HepG2 (cell line): ENCODE measurements around the gene GPR162. TPM values are rescaled to one million over a fixed set of nuclear protein-coding genes. Genes with fewer than 3 reads are reported as not detected.

Experiments used
- ISL2 ChIP-seq: sonication (generic); formaldehyde crosslinking; IDR thresholded peaks from 2 replicates; pipeline ENCODE4 v1.5.0; 2020; ENCODE audit warnings: missing genetic modification reagents
- NCOA2 ChIP-seq: sonication (generic); formaldehyde crosslinking; IDR thresholded peaks from 2 replicates; pipeline ENCODE4 v1.8.0; 2022; ENCODE audit warnings: inconsistent platforms
- NFIB ChIP-seq: sonication (generic); formaldehyde crosslinking; IDR thresholded peaks from 2 replicates; pipeline ENCODE4 v1.9.0; 2021; ENCODE audit warnings: missing genetic modification reagents, mild to moderate bottlenecking, borderline replicate concordance
- RCOR2 ChIP-seq: IDR thresholded peaks from 2 replicates; pipeline ENCODE4 v1.6.1; 2016; ENCODE audit warnings: missing biosample characterization, missing genetic modification reagents
- SOX13 ChIP-seq, 3 experiments: fragments of 450-650 bp in 1 of 3; sonication (generic) in 1 of 3; formaldehyde crosslinking in 1 of 3; IDR thresholded peaks in 2 of 3; conservative IDR thresholded peaks in 1 of 3; 2 replicates each; pipeline versions ENCODE4 v1.5.0 to v1.6.1; 2016 to 2020; ENCODE audit warnings: antibody characterized with exemption in 1 of 3, mild to moderate bottlenecking in 1 of 3, missing compliant biosample characterization in 1 of 3, missing genetic modification reagents in 1 of 3, moderate library complexity in 1 of 3
- ZKSCAN8 ChIP-seq: IDR thresholded peaks from 2 replicates; pipeline ENCODE4 v1.6.1; 2016; ENCODE audit warnings: borderline replicate concordance, missing genetic modification reagents, missing compliant biosample characterization
- ZNF17 ChIP-seq: sonication (generic); formaldehyde crosslinking; IDR thresholded peaks from 2 replicates; pipeline ENCODE4 v1.5.0; 2020; ENCODE audit warnings: mild to moderate bottlenecking, missing genetic modification reagents
- ZNF746 ChIP-seq: sonication (generic); formaldehyde crosslinking; IDR thresholded peaks from 2 replicates; pipeline ENCODE4 v1.8.0; 2022; ENCODE audit warnings: mild to moderate bottlenecking, missing genetic modification reagents
- ZSCAN9 ChIP-seq: IDR thresholded peaks from 2 replicates; pipeline ENCODE4 v1.6.1; 2016; ENCODE audit warnings: borderline replicate concordance
- polyA plus RNA-seq, 8 experiments: library from polyadenylated mRNA; depleted of rRNA in 3 of 8; stranded (reverse) in 7 of 8; unstranded in 1 of 8; fragments of >200 nt; fragmentation: Illumina TruSeq in 4 of 8; extraction: Trizol in 4 of 8; gene quantifications; 2 replicates each; pipeline versions ENCODE4 v1.2.1 to v1.2.3, GENCODE V29; 2011 to 2016; ENCODE audit warnings: low read depth in 4 of 8, missing spikeins in 1 of 8, mixed read lengths in 1 of 8; ENCODE audit not compliant: insufficient read depth in 1 of 8
- total RNA-seq, 5 experiments: library from RNA; depleted of rRNA; stranded (reverse); fragments of >200 nt; fragmentation: Illumina TruSeq; extraction: Trizol; gene quantifications; 2 replicates each; pipeline ENCODE4 v1.2.3, GENCODE V29; 2016; ENCODE audit warnings: low read depth in 1 of 5
- TF ChIP-seq, protein P1 (sequence below): sonication (generic); formaldehyde crosslinking; conservative IDR thresholded peaks from 2 replicates; pipeline ENCODE4 v1.4.0; 2020; ENCODE audit warnings: mild to moderate bottlenecking, missing genetic modification reagents, moderate library complexity
- TF ChIP-seq, protein P2 (sequence below): sonication (generic); formaldehyde crosslinking; IDR thresholded peaks from 2 replicates; pipeline ENCODE4 v1.4.0; 2020; ENCODE audit warnings: missing genetic modification reagents, borderline replicate concordance
- TF ChIP-seq, protein P3 (sequence below): sonication (generic); formaldehyde crosslinking; IDR thresholded peaks from 2 replicates; pipeline ENCODE4 v1.5.1; 2020; ENCODE audit warnings: mild to moderate bottlenecking, missing genetic modification reagents, borderline replicate concordance
- TF ChIP-seq, protein P4 (sequence below): sonication (generic); formaldehyde crosslinking; IDR thresholded peaks from 2 replicates; pipeline ENCODE4 v1.4.0; 2020; ENCODE audit warnings: mild to moderate bottlenecking, missing genetic modification reagents
- TF ChIP-seq, protein P5 (sequence below): IDR thresholded peaks from 2 replicates; pipeline ENCODE4 v1.6.1; 2016; ENCODE audit warnings: mild to moderate bottlenecking

GPR162 gene
- total and polyA plus RNA-seq, 2 of the 13 experiments (the other 11 are each of a cell fraction or from before 2014, with no cell fraction given): 0.08 TPM; not detected in 1

DNA sequence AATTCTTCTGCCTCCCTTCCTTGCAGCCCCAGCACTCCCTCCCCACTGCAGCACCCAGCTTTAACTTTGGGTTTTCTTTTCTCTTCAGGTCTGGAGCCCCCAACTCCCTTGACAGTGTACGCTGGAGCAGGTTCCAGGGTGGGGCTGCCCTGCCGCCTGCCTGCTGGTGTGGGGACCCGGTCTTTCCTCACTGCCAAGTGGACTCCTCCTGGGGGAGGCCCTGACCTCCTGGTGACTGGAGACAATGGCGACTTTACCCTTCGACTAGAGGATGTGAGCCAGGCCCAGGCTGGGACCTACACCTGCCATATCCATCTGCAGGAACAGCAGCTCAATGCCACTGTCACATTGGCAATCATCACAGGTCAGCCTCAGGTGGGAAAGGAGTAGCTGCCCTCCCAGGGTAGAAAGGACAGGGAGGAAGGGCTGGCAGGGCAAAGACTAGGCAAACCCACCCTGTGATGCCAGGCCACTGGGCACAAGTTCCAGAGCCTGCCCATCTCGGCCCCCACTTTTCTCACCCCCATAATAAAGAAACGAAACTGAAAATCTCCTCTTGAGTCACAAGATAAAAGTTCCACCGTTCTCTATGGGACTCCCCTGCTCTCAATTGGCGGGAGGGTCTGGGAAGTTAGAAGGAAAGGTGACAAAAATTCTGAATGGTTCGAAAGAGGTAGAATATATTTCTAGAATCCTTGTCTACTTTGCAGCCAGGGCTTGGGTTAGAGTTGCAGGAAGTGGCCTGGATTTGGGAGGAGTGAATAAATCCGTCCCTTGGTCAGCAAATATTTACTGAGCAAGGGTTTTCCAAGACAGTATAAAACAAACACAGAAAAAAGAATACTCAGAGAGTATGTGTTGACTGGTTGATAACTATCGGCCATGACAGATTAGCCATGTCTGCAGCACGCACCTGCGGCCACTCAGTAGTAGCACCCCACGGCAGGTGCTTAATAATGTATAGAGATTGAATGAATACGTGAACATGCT is 46.1 kb upstream of the GPR162 start (continued):
- TF ChIP-seq, protein P1, sequence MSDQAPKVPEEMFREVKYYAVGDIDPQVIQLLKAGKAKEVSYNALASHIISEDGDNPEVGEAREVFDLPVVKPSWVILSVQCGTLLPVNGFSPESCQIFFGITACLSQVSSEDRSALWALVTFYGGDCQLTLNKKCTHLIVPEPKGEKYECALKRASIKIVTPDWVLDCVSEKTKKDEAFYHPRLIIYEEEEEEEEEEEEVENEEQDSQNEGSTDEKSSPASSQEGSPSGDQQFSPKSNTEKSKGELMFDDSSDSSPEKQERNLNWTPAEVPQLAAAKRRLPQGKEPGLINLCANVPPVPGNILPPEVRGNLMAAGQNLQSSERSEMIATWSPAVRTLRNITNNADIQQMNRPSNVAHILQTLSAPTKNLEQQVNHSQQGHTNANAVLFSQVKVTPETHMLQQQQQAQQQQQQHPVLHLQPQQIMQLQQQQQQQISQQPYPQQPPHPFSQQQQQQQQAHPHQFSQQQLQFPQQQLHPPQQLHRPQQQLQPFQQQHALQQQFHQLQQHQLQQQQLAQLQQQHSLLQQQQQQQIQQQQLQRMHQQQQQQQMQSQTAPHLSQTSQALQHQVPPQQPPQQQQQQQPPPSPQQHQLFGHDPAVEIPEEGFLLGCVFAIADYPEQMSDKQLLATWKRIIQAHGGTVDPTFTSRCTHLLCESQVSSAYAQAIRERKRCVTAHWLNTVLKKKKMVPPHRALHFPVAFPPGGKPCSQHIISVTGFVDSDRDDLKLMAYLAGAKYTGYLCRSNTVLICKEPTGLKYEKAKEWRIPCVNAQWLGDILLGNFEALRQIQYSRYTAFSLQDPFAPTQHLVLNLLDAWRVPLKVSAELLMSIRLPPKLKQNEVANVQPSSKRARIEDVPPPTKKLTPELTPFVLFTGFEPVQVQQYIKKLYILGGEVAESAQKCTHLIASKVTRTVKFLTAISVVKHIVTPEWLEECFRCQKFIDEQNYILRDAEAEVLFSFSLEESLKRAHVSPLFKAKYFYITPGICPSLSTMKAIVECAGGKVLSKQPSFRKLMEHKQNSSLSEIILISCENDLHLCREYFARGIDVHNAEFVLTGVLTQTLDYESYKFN (CRISPR knock-in tag): peak; percentile 95
- TF ChIP-seq, protein P2, sequence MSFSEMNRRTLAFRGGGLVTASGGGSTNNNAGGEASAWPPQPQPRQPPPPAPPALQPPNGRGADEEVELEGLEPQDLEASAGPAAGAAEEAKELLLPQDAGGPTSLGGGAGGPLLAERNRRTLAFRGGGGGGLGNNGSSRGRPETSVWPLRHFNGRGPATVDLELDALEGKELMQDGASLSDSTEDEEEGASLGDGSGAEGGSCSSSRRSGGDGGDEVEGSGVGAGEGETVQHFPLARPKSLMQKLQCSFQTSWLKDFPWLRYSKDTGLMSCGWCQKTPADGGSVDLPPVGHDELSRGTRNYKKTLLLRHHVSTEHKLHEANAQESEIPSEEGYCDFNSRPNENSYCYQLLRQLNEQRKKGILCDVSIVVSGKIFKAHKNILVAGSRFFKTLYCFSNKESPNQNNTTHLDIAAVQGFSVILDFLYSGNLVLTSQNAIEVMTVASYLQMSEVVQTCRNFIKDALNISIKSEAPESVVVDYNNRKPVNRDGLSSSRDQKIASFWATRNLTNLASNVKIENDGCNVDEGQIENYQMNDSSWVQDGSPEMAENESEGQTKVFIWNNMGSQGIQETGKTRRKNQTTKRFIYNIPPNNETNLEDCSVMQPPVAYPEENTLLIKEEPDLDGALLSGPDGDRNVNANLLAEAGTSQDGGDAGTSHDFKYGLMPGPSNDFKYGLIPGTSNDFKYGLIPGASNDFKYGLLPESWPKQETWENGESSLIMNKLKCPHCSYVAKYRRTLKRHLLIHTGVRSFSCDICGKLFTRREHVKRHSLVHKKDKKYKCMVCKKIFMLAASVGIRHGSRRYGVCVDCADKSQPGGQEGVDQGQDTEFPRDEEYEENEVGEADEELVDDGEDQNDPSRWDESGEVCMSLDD: peak; percentile 67; the same call in 1 of the 2 replicates
- TF ChIP-seq ZKSCAN8 (peak; percentile 74; the same call in 1 of the 2 replicates), NCOA2 (CRISPR knock-in tag) (peak; percentile 87), ZNF746 (CRISPR knock-in tag) (peak; percentile 54; the same call in 1 of the 2 replicates), NFIB (CRISPR knock-in tag) (no peak), ISL2 (peak; percentile 90), SOX13 (IDR thresholded peaks at IDR 0.05) (peak; percentile 54; the same call in 1 of the 2 replicates), SOX13 (CRISPR knock-in tag; conservative IDR thresholded peaks at IDR 0.05 in 1 of 2, IDR thresholded peaks at IDR 0.05 in 1 of 2) (peak in 1 of 2 experiments; percentile 82; a peak in 2 of 4 replicates), ZSCAN9 (0 out of 2 replicates have a peak, but pooled peaks have one; percentile 48), ZNF17 (CRISPR knock-in tag) (no peak), RCOR2 (CRISPR knock-in tag) (peak; percentile 76)
- TF ChIP-seq, protein P3, sequence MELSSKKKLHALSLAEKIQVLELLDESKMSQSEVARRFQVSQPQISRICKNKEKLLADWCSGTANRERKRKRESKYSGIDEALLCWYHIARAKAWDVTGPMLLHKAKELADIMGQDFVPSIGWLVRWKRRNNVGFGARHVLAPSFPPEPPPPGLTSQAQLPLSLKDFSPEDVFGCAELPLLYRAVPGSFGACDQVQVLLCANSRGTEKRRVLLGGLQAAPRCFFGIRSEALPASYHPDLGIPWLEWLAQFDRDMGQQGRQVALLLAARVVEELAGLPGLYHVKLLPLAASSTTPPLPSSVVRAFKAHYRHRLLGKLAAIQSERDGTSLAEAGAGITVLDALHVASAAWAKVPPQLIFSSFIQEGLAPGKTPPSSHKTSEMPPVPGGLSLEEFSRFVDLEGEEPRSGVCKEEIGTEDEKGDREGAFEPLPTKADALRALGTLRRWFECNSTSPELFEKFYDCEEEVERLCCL (CRISPR knock-in tag): no peak
- TF ChIP-seq, protein P4, sequence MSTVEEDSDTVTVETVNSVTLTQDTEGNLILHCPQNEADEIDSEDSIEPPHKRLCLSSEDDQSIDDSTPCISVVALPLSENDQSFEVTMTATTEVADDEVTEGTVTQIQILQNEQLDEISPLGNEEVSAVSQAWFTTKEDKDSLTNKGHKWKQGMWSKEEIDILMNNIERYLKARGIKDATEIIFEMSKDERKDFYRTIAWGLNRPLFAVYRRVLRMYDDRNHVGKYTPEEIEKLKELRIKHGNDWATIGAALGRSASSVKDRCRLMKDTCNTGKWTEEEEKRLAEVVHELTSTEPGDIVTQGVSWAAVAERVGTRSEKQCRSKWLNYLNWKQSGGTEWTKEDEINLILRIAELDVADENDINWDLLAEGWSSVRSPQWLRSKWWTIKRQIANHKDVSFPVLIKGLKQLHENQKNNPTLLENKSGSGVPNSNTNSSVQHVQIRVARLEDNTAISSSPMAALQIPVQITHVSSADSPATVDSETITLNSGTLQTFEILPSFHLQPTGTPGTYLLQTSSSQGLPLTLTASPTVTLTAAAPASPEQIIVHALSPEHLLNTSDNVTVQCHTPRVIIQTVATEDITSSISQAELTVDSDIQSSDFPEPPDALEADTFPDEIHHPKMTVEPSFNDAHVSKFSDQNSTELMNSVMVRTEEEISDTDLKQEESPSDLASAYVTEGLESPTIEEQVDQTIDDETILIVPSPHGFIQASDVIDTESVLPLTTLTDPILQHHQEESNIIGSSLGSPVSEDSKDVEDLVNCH (CRISPR knock-in tag): no peak
- TF ChIP-seq, protein P5, sequence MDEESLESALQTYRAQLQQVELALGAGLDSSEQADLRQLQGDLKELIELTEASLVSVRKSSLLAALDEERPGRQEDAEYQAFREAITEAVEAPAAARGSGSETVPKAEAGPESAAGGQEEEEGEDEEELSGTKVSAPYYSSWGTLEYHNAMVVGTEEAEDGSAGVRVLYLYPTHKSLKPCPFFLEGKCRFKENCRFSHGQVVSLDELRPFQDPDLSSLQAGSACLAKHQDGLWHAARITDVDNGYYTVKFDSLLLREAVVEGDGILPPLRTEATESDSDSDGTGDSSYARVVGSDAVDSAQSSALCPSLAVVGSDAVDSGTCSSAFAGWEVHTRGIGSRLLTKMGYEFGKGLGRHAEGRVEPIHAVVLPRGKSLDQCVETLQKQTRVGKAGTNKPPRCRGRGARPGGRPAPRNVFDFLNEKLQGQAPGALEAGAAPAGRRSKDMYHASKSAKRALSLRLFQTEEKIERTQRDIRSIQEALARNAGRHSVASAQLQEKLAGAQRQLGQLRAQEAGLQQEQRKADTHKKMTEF (CRISPR knock-in tag): peak; percentile 78
